SK-N-SH treated with all-trans-retinoic acid at 6 μM for 48 hours (cell line): ENCODE results near the gene TACC3.

ENCODE experiments used
- ATAC-seq: fragments of 200-7000 bp; cut with Tn5 transposase; 3 replicates; pipeline ENCODE4 v1.9.1; 2020; ENCODE audit warnings: mild to moderate bottlenecking, moderate library complexity
- ARNTL ChIP-seq: fragments of 450-650 bp; formaldehyde crosslinking; IDR thresholded peaks from 2 replicates; pipeline ENCODE4 v1.5.0; 2020; ENCODE audit warnings: low read depth, mild to moderate bottlenecking, moderate library complexity, borderline replicate concordance
- BACH2 ChIP-seq: fragments of 250-450 bp; sonication (Bioruptor Pico); IDR thresholded peaks from 2 replicates; pipeline ENCODE4 v1.9.0; 2021; ENCODE audit warnings: mild to moderate bottlenecking, borderline replicate concordance
- CSDC2 ChIP-seq: fragments of 250-450 bp; sonication (Bioruptor Pico); IDR thresholded peaks from 2 replicates; pipeline ENCODE4 v1.5.0; 2020; ENCODE audit warnings: mild to moderate bottlenecking, moderate library complexity
- GLIS3 ChIP-seq: fragments of 250-450 bp; sonication (Bioruptor Pico); IDR thresholded peaks from 2 replicates; pipeline ENCODE4 v1.5.0; 2020; ENCODE audit warnings: mild to moderate bottlenecking, moderate library complexity
- ISL1 ChIP-seq: fragments of 250-450 bp; sonication (Bioruptor Pico); IDR thresholded peaks from 2 replicates; pipeline ENCODE4 v2.1.2; 2022; ENCODE audit warnings: mild to moderate bottlenecking, moderate library complexity
- PPARA ChIP-seq: fragments of 250-450 bp; sonication (Bioruptor Pico); IDR thresholded peaks from 2 replicates; pipeline ENCODE4 v1.5.0; 2020; ENCODE audit warnings: mild to moderate bottlenecking, borderline replicate concordance
- RARB ChIP-seq: fragments of 250-450 bp; sonication (Bioruptor Pico); IDR thresholded peaks from 2 replicates; pipeline ENCODE4 v1.8.0; 2021; ENCODE audit warnings: mild to moderate bottlenecking, moderate library complexity
- SNAI2 ChIP-seq: fragments of 250-450 bp; sonication (Bioruptor Pico); IDR thresholded peaks from 2 replicates; pipeline ENCODE4 v1.5.0; 2020; ENCODE audit warnings: mild to moderate bottlenecking, moderate library complexity
- TCF4 ChIP-seq: fragments of 250-450 bp; sonication (Bioruptor Pico); IDR thresholded peaks from 2 replicates; pipeline ENCODE4 v1.8.0; 2021; ENCODE audit warnings: mild to moderate bottlenecking, moderate library complexity, borderline replicate concordance
- ZFP3 ChIP-seq: fragments of 250-450 bp; sonication (Bioruptor Pico); IDR thresholded peaks from 2 replicates; pipeline ENCODE4 v1.5.0; 2020; ENCODE audit warnings: mild to moderate bottlenecking, moderate library complexity
- ZFP30 ChIP-seq: fragments of 450-650 bp; formaldehyde crosslinking; IDR thresholded peaks from 2 replicates; pipeline ENCODE4 v1.5.0; 2022; ENCODE audit warnings: mild to moderate bottlenecking, moderate library complexity
- ZNF565 ChIP-seq: fragments of 450-650 bp; formaldehyde crosslinking; conservative IDR thresholded peaks from 2 replicates; pipeline ENCODE4 v1.5.0; 2020; ENCODE audit warnings: low read depth, mild to moderate bottlenecking, moderate library complexity
- ZNF70 ChIP-seq: fragments of 450-650 bp; formaldehyde crosslinking; IDR thresholded peaks from 2 replicates; pipeline ENCODE4 v1.5.0; 2020; ENCODE audit warnings: mild to moderate bottlenecking, moderate library complexity
- ZNF8 ChIP-seq: fragments of 450-650 bp; formaldehyde crosslinking; IDR thresholded peaks from 2 replicates; pipeline ENCODE4 v1.5.0; 2020; ENCODE audit warnings: mild to moderate bottlenecking, moderate library complexity
- TF ChIP-seq, protein P1 (sequence below): fragments of 250-450 bp; sonication (Bioruptor Pico); IDR thresholded peaks from 2 replicates; pipeline ENCODE4 v1.5.0; 2020; ENCODE audit warnings: mild to moderate bottlenecking, moderate library complexity
- TF ChIP-seq, protein P2 (sequence below): fragments of 250-450 bp; sonication (Bioruptor Pico); IDR thresholded peaks from 2 replicates; pipeline ENCODE4 v1.8.0; 2020; ENCODE audit warnings: mild to moderate bottlenecking, moderate library complexity, borderline replicate concordance
- TF ChIP-seq, protein P3 (sequence below): fragments of 250-450 bp; sonication (Bioruptor Pico); IDR thresholded peaks from 2 replicates; pipeline ENCODE4 v1.8.0; 2021; ENCODE audit warnings: low read depth, mild to moderate bottlenecking, moderate library complexity, borderline replicate concordance
- TF ChIP-seq, protein P4 (sequence below): fragments of 250-450 bp; sonication (Bioruptor Pico); IDR thresholded peaks from 2 replicates; pipeline ENCODE4 v1.5.1; 2020; ENCODE audit warnings: low read depth, mild to moderate bottlenecking, moderate library complexity

The TACC3 gene

DNA sequence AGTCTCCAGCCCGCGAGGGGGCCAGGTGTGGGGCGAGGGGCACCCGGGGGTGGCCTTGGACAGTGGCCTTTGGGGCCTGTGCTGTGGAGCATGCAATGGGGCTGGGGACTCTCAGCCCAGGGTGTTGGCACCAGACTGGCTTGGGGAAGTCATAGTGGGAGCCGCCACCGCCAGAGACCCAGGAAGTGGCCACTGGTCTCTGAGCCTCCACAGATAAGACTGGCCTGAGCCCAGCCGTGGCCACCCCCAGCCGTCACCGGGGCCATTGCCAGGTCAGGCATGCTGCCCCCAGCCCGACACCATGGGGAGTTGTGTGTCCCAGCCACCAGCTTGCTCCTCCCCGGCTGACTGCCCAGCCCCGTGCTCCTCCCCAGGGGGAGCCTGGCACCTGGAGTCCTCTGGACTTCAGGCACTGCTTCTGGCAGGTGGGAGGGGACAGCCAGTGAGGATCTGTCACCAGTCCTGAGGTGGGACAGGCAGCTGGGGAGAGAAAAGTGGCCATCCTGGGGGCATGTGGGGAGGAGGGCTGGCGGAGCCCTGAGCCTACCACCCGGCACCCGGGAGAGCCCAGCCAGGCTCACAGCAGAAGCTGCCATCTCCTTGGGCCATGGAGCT, 32.5 kb downstream of the TACC3 start:
- no peak for TF ChIP-seq GLIS3 (CRISPR knock-in tag)
- TF ChIP-seq, protein P1, sequence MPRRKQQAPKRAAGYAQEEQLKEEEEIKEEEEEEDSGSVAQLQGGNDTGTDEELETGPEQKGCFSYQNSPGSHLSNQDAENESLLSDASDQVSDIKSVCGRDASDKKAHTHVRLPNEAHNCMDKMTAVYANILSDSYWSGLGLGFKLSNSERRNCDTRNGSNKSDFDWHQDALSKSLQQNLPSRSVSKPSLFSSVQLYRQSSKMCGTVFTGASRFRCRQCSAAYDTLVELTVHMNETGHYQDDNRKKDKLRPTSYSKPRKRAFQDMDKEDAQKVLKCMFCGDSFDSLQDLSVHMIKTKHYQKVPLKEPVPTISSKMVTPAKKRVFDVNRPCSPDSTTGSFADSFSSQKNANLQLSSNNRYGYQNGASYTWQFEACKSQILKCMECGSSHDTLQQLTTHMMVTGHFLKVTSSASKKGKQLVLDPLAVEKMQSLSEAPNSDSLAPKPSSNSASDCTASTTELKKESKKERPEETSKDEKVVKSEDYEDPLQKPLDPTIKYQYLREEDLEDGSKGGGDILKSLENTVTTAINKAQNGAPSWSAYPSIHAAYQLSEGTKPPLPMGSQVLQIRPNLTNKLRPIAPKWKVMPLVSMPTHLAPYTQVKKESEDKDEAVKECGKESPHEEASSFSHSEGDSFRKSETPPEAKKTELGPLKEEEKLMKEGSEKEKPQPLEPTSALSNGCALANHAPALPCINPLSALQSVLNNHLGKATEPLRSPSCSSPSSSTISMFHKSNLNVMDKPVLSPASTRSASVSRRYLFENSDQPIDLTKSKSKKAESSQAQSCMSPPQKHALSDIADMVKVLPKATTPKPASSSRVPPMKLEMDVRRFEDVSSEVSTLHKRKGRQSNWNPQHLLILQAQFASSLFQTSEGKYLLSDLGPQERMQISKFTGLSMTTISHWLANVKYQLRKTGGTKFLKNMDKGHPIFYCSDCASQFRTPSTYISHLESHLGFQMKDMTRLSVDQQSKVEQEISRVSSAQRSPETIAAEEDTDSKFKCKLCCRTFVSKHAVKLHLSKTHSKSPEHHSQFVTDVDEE = no peak
- TF ChIP-seq PPARA = no peak
- TF ChIP-seq, protein P2, sequence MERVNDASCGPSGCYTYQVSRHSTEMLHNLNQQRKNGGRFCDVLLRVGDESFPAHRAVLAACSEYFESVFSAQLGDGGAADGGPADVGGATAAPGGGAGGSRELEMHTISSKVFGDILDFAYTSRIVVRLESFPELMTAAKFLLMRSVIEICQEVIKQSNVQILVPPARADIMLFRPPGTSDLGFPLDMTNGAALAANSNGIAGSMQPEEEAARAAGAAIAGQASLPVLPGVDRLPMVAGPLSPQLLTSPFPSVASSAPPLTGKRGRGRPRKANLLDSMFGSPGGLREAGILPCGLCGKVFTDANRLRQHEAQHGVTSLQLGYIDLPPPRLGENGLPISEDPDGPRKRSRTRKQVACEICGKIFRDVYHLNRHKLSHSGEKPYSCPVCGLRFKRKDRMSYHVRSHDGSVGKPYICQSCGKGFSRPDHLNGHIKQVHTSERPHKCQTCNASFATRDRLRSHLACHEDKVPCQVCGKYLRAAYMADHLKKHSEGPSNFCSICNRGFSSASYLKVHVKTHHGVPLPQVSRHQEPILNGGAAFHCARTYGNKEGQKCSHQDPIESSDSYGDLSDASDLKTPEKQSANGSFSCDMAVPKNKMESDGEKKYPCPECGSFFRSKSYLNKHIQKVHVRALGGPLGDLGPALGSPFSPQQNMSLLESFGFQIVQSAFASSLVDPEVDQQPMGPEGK (CRISPR knock-in tag) = no peak
- no peak for TF ChIP-seq ARNTL (CRISPR knock-in tag)
- ATAC-seq = no peak

DNA sequence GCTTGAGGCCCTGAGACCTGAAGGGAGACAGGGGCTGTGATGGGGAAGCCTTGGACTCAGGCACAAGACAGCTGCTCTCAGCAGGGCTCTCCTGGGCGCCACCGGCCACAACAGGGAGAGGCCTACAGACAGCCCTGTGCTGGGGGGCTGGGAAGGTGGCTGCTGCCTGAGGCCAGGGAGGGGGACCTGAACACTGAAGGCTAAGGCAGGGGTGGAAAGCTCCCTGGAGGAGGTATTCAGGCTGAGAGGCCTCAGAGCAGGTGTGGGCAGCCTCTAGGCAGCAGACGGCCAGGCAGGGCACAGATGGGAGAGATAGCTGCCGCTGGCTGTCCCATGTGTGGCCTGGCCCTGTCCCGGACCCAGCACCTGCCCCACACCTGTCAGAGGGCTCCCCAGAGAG, 33.0 kb downstream of the TACC3 start:
- ATAC-seq = no peak; the same call in 2 of the 3 replicates

DNA sequence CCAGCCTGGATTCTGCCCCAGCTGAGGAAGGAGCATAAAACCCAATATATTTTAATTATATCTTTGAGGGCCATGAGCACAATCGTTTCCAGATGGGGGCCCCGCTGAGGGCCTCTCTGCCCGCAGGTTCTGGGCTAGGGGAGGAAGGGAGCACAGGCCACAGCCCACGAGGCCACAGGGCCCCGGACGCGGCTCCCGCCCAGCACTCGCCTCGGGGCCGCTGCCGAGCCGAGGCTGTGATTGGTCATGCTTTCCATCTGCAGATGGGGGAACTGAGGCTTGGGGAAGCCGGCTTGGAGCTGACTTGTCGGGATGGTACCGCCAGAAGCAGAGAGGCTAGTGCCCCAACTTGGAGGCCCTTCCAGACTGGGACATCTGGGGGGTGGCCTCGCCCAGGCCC, 34.0 kb downstream of the TACC3 start:
- no peak for TF ChIP-seq BACH2 (CRISPR knock-in tag)
- TF ChIP-seq ZFP30 (CRISPR knock-in tag) = no peak
- no peak for TF ChIP-seq RARB (CRISPR knock-in tag)
- no peak for TF ChIP-seq ZNF8 (CRISPR knock-in tag)
- TF ChIP-seq, protein P3, sequence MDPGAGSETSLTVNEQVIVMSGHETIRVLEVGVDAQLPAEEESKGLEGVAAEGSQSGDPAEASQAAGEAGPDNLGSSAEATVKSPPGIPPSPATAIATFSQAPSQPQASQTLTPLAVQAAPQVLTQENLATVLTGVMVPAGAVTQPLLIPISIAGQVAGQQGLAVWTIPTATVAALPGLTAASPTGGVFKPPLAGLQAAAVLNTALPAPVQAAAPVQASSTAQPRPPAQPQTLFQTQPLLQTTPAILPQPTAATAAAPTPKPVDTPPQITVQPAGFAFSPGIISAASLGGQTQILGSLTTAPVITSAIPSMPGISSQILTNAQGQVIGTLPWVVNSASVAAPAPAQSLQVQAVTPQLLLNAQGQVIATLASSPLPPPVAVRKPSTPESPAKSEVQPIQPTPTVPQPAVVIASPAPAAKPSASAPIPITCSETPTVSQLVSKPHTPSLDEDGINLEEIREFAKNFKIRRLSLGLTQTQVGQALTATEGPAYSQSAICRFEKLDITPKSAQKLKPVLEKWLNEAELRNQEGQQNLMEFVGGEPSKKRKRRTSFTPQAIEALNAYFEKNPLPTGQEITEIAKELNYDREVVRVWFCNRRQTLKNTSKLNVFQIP (CRISPR knock-in tag) = no peak
- no peak for TF ChIP-seq ISL1 (CRISPR knock-in tag)
- TF ChIP-seq ZNF70 (CRISPR knock-in tag) = no peak
- no peak for TF ChIP-seq CSDC2 (CRISPR knock-in tag)
- no peak for ATAC-seq

More for the DNA sequence above, 33.0 kb downstream of the TACC3 start:
- TF ChIP-seq ZNF70 (CRISPR knock-in tag) = no peak
- no peak for TF ChIP-seq BACH2 (CRISPR knock-in tag)
- TF ChIP-seq TCF4 = no peak
- no peak for TF ChIP-seq SNAI2 (CRISPR knock-in tag)
- no peak for TF ChIP-seq PPARA
- no peak for TF ChIP-seq CSDC2 (CRISPR knock-in tag)
- TF ChIP-seq ARNTL (CRISPR knock-in tag) = no peak
- TF ChIP-seq, protein P4, sequence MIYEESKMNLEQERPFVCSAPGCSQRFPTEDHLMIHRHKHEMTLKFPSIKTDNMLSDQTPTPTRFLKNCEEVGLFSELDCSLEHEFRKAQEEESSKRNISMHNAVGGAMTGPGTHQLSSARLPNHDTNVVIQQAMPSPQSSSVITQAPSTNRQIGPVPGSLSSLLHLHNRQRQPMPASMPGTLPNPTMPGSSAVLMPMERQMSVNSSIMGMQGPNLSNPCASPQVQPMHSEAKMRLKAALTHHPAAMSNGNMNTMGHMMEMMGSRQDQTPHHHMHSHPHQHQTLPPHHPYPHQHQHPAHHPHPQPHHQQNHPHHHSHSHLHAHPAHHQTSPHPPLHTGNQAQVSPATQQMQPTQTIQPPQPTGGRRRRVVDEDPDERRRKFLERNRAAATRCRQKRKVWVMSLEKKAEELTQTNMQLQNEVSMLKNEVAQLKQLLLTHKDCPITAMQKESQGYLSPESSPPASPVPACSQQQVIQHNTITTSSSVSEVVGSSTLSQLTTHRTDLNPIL = no peak
- TF ChIP-seq ZFP3 (CRISPR knock-in tag) = no peak
- no peak for TF ChIP-seq ZNF565 (CRISPR knock-in tag)
- TF ChIP-seq, protein P1 = no peak
